Fibroblast of skin of scalp (primary cell): Measurements from ENCODE around the gene SDC4.

Experiments used
- DNase-seq: peaks from one replicate; pipeline ENCODE4 v3.0.0-alpha.2; 2013

Gene SDC4

DNA sequence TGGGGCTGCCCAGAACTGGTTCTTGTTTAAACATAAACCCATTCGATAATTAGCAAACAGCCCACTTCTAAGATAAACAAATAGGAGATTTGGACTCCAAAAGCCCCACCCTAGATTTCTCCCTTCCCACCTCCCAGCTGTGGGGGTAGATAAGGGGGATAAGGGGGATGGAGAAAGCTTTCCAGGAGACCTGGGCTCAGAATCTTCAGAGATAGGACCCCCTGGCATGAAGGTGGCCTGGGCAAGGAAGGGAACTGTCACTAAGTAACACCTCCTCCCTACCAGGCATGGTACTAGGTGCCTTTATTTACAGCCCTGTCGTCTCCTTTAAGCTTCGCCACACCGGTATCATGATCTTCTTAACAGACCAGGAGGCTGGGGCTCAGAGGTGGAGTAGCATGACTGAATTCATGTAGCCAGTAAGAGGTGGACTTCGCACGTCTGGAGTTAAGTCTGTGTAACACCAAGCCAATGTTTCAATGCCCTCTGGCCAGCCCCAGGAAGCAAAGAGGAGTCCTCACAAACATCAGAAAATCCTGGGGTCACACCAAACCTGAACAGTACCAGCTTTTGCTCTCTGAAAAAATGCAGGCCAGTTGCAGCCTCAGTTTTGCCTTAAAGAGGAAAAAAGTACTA is 4.6 kb downstream of the SDC4 start:
- no peak for DNase-seq

- no peak for DNase-seq
These were observed 5.2 kb downstream of the SDC4 start for GRCh38 chr20:45342855-45343531.

DNA sequence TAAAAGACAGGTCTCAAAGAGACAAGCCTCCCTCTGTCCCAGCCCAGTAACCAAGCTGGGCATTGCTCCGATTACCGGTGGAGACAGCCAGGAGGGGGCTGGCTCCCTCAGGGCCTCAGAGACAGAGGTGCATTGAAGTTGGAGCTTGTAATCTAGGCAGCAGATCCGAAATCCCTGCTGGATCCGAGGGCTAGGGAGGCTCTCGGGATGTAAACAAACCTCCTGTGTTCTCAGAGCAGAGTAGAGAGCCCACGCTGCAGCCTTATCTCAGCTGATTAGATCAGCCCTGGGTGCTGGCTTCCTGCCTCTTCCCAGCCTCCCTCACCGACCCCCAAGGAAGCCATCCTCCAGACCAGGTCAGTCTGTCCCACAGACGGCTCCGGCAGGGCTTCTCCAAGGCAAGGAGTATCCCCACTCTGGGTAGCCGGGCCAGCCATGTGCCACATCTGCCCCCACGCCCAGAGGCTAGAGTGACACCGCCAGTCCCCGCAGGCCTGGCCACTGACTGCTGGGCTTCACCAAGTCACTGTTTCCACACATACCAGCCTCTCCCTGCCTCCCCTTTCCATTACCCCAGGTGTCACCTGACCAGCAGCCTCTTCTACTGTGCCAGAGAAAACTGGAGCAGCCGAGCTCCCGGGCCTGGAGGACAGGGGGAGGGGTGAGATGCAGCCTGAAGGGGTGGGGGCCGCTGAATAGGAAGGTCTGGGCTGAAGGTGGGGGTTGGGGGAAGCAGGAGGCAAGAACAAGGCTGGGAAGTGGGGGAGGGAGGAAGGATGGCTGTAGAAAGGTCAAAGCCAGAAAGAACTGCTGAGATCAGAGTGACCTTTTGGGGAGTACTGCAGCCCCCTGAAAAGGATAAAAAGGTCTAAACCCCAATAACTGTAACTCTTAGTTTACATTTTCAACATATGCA is 6.0 kb downstream of the SDC4 start:
- peak; percentile 35 for DNase-seq

DNA sequence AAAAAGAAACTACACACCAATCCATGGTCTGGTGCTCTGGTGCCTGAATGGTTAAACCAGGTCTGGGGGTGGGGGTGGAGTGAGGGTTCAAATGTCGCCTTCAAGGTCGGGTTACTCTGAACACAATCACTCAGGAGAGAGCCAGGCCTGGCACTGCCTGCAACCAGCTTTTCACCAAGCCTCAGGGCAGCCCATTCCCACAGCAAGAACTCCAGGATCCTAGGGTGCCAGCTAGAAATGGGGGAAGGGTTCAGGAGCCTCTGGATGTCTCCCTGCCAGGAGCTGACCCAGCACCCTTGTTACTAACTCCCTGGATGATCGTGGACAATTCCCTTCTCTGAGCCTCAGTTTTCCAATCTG is 6.7 kb downstream of the SDC4 start:
- no peak for DNase-seq

- no peak for DNase-seq
These were observed 7.3 kb downstream of the SDC4 start for GRCh38 chr20:45340951-45341350.

DNA sequence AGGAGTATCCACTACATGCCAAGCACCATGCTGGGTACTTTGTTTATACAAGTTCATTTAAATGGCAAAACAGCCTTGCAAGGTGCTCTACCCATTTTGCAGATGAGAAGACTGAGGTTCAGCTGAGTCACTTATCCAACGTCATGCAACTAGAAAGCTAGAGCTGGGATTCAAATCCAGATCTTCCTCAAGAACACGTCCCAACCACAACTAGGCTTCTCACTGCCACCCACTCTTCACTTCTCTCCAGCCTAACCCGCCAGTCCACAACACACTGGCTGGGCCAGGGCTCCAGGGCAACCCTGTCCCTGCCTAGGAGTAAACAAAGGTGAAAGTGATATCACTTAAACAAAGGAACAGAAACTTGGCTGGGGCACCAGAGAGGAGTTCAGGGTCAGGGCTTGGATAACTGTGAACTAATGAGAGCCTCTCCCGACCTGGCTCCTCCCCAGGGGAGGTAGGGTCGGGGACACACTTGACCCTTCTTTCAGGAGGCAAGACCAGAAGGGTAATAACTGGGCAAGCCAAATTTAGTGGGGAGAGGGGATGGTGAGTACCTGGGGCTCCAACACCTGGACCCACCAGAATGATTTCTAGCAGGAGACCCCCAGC is 7.9 kb downstream of the SDC4 start:
- DNase-seq = no peak

- DNase-seq = no peak
These were observed 8.4 kb downstream of the SDC4 start for GRCh38 chr20:45339799-45340198.

GRCh38 chr20:45339084-45339483 is 9.1 kb downstream of the SDC4 start:
- DNase-seq = no peak

- DNase-seq = peak; percentile 53
These were observed 9.8 kb downstream of the SDC4 start for GRCh38 chr20:45338121-45339030.

DNA sequence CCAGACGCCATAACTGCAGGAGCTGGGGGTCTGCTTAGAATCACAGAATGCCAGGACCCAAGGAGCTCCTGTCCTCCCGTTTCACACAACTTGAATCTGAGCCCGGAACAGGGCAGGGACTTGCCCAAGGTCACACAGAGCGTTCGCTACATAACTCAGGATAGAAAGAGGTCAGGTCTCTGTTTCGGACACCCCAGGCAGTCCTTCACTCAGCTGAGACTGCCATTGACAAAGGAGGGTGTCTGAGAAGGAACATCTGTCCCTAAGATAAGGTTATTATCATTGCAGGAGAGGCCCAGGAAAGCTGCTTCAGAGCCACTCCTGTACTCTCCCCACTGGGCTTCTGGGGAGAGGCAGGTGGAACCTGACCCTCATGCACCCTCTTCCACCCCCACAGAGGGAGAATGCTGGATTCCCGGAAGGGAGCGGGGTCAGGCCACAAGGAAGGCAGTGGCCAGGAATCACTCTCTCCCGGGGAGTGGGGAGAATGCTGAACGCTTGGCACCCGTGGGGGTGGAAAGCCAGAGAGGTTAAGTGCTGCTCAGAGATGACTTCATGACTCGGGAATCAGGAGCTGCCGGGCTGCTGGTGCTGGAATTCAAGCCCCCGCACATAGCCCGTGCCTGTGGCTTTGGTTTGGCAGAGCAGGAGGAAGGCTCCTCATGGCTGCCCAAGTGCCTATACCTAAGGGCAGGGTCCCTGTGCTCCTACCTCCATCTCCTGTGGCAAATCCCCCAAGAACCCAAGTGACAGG is 10.7 kb downstream of the SDC4 start:
- peak; percentile 94 for DNase-seq

GRCh38 chr20:45336530-45337366 is 11.5 kb downstream of the SDC4 start:
- peak; percentile 75 for DNase-seq

DNA sequence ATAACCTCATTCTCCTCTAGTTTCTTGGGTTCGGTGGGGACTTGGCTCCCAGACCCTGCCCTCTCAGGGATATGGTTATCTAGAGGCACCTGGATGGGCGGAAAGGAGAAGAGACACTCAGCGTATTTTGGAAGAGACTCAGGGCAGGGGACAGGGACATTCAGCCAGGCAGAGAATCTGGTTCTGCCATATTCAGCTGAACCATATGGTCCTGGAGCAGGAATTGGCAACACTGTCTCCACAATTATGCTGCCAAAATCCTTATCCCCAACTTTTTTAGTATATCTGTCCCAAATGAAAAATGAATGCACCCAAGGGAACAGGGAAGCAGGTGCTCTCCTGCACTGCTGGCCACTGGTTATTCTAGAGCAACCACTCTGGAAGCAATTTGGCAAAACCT is 17.7 kb downstream of the SDC4 start:
- DNase-seq = no peak

GRCh38 chr20:45329497-45330319 is 18.5 kb downstream of the SDC4 start:
- DNase-seq = no peak

GRCh38 chr20:45328451-45328850 is 19.8 kb downstream of the SDC4 start:
- DNase-seq = no peak

DNA sequence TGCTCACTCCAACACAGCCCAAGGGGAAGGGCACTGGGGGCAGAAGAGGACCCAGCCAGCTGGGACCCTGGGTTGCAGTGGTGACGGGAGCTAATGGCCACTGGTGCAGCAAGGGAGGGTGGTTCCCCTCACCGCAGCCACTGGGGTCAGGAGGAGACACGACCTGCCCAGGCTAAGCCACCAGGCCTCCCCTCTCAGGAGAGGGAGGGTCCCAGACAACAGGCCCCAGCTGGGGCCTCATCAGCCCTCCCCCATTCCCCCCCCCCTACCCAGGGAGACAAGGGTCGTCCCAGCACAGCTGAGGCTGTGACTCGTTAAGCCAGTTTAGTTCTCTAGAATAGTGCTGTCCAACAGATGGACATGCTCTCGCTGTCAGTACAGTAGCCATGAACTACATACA is 22.9 kb downstream of the SDC4 start:
- no peak for DNase-seq

DNA sequence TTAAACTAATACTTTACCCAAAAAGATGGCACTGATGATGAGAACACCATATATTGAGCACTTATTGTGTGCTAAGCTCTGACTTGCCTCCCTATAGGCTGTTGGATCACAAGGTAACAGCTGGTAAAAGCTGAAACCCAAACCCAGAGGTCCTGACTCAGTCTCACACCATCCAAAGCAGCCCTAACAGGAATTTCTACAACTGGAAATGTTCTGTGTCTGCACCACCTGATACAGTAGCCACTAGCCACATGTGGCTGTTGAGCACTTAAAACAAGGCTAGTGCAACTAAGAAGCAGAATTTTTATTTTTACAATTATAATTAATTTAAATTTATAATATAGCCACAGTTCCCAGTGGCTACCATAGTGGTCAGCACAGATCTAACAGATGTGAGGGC is 24.5 kb downstream of the SDC4 start:
- no peak for DNase-seq

- DNase-seq = peak; percentile 65
These were observed 25.3 kb downstream of the SDC4 start for GRCh38 chr20:45322952-45323383.

- DNase-seq = no peak
These were observed 27.2 kb downstream of the SDC4 start for GRCh38 chr20:45320948-45321595.

DNA sequence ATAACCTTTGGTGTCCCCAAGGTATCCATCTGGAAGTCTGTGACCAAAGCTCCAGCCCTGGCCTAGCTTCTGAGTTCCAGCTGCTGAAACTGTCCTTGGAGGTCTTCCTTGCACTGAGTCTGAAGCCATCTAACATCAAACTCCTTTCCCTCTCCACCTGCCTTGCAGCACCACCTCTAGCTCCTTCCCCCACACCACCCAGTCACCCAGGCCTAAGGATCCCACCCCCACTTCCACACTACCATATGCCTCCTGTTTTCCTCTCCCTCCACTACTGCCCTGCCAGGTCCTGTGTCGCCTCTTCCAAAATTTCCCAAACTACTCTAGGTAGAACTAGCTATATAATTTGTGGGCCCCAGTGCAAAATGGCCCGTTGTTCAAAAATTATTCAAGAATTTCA is 29.3 kb downstream of the SDC4 start:
- no peak for DNase-seq
